Upper lobe of right lung (tissue), 1 donor: Measurements from ENCODE around the gene PARD3B. TPM values are rescaled to one million over a fixed set of nuclear protein-coding genes. Genes with fewer than 3 reads are reported as not detected.

ENCODE experiments used
- ATAC-seq: fragments of 200-7000 bp; cut with Tn5 transposase; one replicate; pipeline ENCODE4 v1.9.1; 2020; ENCODE audit warnings: mild to moderate bottlenecking, moderate library complexity
- DNase-seq: peaks from one replicate; pipeline ENCODE4 v3.0.0-alpha.2; 2020
- H3K27ac ChIP-seq: fragments of 200-600 bp; one replicate; pipeline ENCODE4 v1.8.0; 2022
- H3K27me3 ChIP-seq: fragments of 200-600 bp; one replicate; pipeline ENCODE4 v1.8.0; 2022; ENCODE audit warnings: mild to moderate bottlenecking
- H3K36me3 ChIP-seq: fragments of 200-600 bp; one replicate; pipeline ENCODE4 v1.8.0; 2022
- H3K4me1 ChIP-seq: fragments of 200-600 bp; one replicate; pipeline ENCODE4 v1.8.0; 2022
- H3K4me3 ChIP-seq: fragments of 200-600 bp; one replicate; pipeline ENCODE4 v1.8.0; 2022; ENCODE audit warnings: mild to moderate bottlenecking
- H3K9me3 ChIP-seq: fragments of 200-600 bp; one replicate; pipeline ENCODE4 v1.8.0; 2022
- CTCF ChIP-seq: fragments of 200-600 bp; IDR thresholded peaks from one replicate; pipeline ENCODE4 v1.8.0; 2022; ENCODE audit warnings: antibody characterized with exemption
- intact Hi-C: fragments of 100-400 bp; cut with DNase I; formaldehyde crosslinking; loops from one replicate; pipeline ENCODE4 v1.11.0; 2022
- total RNA-seq: library from RNA; stranded (reverse); fragmentation: NEBNext Ultra II Directional; extraction: Animal tissue kit (Norgen Biotek cat#: 25700); gene quantifications from one replicate; pipeline ENCODE4 v1.2.1, GENCODE V29; 2021
- donor health status: DM: no; HTN: yes; CAD: no; lungs with severe emphysema.

PARD3B gene
- total RNA-seq, 1 donor from 2014 or later = 32.5 TPM

- no peak for DNase-seq
- TF ChIP-seq CTCF = no peak
- Histone ChIP-seq H3K9me3 (no peaks in the 10 kb centered on the region), H3K4me3 (no peak overlapping the region), H3K27ac (no peak overlapping the region), H3K4me1 (no peaks in the 10 kb centered on the region), H3K36me3 (no peaks in the 10 kb centered on the region), H3K27me3 (no peaks in the 10 kb centered on the region)
- no peak for ATAC-seq
- intact Hi-C loops = no loop called here
Measured at GRCh38 chr2:205297368-205297767, 752.1 kb downstream of the PARD3B start.

- no peak overlapping the region for H3K27ac ChIP-seq
- H3K27me3 ChIP-seq = no peaks in the 10 kb centered on the region
- no peak for TF ChIP-seq CTCF
- H3K4me3 ChIP-seq = no peak overlapping the region
- intact Hi-C loops = no loop called here
- H3K36me3 ChIP-seq = no peaks in the 10 kb centered on the region
- ATAC-seq (no peak), DNase-seq (no peak)
- no peaks in the 10 kb centered on the region for H3K9me3 ChIP-seq
- no peaks in the 10 kb centered on the region for H3K4me1 ChIP-seq
Measured at GRCh38 chr2:205297846-205298245, 752.6 kb downstream of the PARD3B start.

GRCh38 chr2:205311201-205311600 lies 765.9 kb downstream of the PARD3B start:
- ATAC-seq = no peak
- H3K36me3 ChIP-seq = no peaks in the 10 kb centered on the region
- no peak for TF ChIP-seq CTCF
- H3K27me3 ChIP-seq = no peaks in the 10 kb centered on the region
- no peaks in the 10 kb centered on the region for H3K4me1 ChIP-seq
- DNase-seq = no peak
- intact Hi-C loops = no loop called here
- no peaks in the 10 kb centered on the region for H3K9me3 ChIP-seq
- no peak overlapping the region for H3K4me3 ChIP-seq
- H3K27ac ChIP-seq = no peak overlapping the region

DNA sequence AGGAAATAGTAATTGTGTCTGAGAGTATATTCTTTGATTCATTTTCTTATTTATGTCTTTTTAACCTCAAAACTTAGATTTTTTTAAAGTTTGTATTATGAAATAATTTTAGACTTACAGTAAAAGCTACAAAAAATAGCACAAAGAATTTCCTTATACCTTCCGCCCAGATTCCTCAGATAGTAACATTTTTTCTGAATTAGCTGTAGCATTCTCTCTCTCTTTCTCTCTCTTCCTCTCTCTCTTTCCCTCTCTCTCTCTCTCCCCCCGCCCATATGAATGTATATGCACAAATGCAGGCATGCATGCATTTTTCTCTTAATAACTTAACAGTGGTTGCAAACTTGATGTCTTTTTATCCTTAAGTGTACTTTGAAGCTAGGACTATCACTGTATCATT lies 776.0 kb downstream of the PARD3B start:
- no peaks in the 10 kb centered on the region for H3K9me3 ChIP-seq
- no peak for TF ChIP-seq CTCF
- DNase-seq = no peak
- no peak for ATAC-seq
- no peaks in the 10 kb centered on the region for H3K36me3 ChIP-seq
- no peaks in the 10 kb centered on the region for H3K27me3 ChIP-seq
- no peak overlapping the region for H3K27ac ChIP-seq
- intact Hi-C loops = no loop called here
- H3K4me1 ChIP-seq = no peaks in the 10 kb centered on the region
- no peak overlapping the region for H3K4me3 ChIP-seq

- Histone ChIP-seq H3K27ac (no peak overlapping the region), H3K27me3 (no peaks in the 10 kb centered on the region), H3K9me3 (no peaks in the 10 kb centered on the region), H3K4me1 (no peaks in the 10 kb centered on the region), H3K36me3 (no peaks in the 10 kb centered on the region), H3K4me3 (no peak overlapping the region)
- ATAC-seq (no peak), DNase-seq (no peak)
- intact Hi-C loops = no loop called here
- peak; percentile 17 for TF ChIP-seq CTCF
Measured at GRCh38 chr2:205323929-205324328, 778.7 kb downstream of the PARD3B start.

GRCh38 chr2:205324355-205324754 lies 779.1 kb downstream of the PARD3B start:
- Histone ChIP-seq H3K4me1 (no peaks in the 10 kb centered on the region), H3K27ac (no peak overlapping the region), H3K27me3 (no peaks in the 10 kb centered on the region), H3K36me3 (no peaks in the 10 kb centered on the region), H3K4me3 (no peak overlapping the region), H3K9me3 (no peaks in the 10 kb centered on the region)
- ATAC-seq (no peak), DNase-seq (no peak)
- intact Hi-C loops = no loop called here
- TF ChIP-seq CTCF = no peak
